Activated naive CD4-positive, alpha-beta T cell treated with Interleukin-2 at 50 U/mL for 16 hours (primary cell): ENCODE measurements around the gene VSTM2B.
A peak's percentile ranks its signal among the peaks of the same experiment; 100 is the strongest.

ENCODE experiments used
- DNase-seq: peaks from one replicate; pipeline ENCODE4 v3.0.0-alpha.2; 2020

The VSTM2B gene

DNA sequence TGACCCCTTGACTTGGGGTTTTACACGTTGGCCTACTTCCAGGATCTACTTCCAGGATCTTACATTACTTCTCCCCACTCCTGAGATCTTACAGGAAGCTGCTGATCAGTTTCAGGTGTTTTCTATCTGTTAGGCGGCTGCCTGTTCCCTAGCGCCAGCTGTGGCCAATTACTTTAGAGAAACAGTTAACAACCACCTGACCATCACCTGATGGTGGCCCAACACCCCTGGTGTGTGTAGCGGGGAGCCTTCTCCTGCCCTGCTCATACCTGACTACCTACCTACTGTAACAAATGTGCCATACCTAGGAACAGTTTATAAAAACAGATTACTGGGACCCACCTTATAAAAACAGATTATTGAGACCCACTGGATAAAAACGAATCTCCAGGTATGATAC is 77.5 kb downstream of the VSTM2B start:
- no peak for DNase-seq

DNA sequence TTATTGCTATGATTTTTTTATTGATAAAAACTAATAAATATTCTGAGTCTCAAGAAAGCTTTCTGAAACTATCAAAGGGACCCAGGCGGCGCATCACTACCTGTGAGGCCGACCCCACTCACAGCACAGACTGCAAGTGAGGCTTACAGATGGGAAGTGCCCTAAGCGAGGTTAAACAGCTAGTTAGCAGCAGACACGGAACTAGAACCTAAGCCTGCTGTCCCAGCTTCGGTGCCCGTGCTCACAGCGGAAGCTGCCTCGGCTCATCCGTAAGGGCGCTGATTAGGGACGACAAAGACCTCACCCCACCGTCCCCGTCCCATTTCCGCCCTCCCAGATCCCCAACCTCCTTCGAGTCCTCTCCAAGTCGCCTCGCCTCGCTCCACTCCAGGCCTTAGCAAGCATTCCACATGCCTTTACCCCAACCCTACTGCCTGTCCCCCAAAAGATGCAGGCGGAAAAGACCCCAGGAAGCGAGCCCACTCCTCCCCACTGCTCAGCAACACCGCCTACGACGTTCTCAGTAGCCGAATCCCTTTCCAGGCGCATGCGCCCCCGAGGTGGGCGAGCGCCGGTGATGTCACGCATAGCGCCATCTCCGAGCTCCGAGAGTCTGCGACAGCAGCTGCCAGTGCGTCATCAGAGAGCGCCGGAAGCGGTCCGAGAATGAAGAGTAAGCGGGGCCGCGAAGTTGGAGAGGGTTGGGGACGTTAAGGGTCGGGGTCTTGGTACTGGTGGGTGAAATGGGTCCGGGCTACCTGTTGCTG is 80.0 kb downstream of the VSTM2B start, which contains the start of gene POP4:
TSS of gene POP4 (plus strand) at position 631 of the 767 bp plus-strand sequence. CDS start at position 667, 36 bp downstream.
- DNase-seq = peak; percentile 98

DNA sequence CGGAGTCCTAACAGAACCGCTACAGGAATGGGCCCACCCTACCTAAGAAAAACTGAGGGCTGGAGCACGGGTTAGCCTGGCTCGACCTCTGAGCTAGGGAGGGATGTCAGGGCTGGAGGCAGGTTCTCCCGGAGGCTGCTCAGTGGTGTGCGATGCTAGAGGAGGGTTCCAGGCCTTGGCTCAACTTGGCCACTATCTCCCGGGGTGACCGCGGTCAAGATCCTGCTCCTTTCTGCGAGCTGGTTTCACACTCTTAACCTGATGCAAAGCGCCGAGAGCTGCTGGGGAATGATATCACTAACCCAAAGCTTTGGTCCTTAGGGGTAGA is 80.6 kb downstream of the VSTM2B start:
- no peak for DNase-seq

DNA sequence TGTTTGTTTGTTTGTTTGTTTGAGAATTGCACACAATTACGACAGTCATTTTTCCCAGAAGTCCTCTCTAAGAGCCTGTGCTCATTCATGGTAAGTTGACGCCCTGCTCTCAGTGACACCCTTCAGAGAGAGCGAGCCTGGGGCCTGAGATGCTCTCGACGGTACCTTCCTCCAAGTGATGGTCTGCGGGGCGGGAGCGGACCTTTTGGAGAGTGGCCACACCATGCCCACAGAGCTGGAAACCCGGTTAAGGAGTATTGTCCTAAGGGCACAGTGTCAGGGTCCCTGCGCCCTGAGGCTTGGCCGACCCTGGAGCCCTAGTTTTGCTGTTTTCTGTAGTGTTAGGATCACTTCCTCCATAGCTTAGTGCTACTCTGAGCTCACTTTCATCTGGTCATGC is 83.8 kb downstream of the VSTM2B start:
- no peak for DNase-seq

DNA sequence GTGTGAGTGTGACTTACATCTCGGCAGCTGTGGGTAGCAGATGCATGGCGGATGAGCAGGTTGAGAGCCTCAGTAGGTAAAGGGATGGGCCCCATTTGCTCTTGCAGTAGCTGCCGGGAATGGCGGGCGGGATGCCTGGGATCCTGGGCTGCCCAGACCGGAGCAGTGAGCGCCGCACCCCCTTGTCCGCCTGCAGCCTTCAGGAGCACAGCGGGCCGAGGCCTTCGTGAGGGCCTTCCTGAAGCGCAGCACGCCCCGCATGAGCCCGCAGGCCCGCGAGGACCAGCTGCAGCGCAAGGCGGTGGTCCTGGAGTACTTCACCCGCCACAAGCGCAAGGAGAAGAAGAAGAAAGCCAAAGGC is 84.4 kb downstream of the VSTM2B start:
- no peak for DNase-seq

DNA sequence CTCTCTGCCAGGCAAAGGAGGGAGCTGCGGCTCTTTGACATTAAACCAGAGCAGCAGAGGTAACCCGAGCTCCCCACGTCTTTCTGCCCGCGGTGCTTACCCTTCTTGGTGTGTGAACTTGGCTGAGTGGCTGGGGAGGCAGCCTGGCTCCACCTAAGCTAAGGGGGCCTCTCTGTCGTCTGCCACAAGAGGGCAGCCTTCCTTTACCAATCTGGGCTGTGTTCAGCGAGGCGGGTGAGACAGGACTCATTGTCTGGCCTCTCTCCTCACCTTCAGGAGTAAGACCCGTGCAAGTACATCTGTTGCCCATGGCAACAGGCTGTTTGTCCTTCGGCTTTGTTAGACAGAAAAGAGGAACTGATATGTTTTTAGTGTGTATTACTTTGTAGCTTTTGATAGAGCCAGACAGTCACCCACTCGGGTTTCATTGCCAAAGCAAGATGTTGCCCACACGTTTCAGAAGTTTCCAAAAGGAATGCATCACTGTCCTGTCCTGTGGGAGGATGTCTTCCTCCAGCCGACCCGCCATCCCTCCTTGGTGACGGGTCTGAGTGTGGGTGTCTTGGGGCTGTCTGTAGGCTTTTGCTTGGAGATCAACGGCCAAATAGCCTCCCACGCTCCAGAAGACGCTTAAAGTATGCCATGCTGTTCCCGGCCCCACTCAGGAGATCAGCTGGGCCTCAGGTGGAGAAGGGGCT is 84.9 kb downstream of the VSTM2B start:
- DNase-seq = peak; percentile 85

DNA sequence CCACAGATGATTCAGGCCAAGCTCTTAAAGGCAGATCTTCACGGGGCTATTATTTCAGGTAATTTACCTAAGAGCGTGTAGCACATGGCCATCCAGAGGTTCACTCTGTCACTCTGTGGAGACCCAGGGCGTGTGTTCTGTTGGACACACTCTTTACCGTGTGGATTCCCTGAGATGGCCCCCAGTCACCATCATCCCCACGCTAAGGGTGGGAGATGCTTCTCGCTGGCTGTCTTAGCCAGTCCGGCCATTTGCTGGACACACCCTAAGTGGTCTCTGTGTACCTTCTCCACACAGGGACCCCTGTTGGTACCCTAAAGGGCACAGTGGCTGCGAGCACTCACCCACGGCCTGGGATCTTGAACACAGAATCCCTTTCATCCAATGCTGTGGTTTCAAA is 86.3 kb downstream of the VSTM2B start:
- DNase-seq = no peak

DNA sequence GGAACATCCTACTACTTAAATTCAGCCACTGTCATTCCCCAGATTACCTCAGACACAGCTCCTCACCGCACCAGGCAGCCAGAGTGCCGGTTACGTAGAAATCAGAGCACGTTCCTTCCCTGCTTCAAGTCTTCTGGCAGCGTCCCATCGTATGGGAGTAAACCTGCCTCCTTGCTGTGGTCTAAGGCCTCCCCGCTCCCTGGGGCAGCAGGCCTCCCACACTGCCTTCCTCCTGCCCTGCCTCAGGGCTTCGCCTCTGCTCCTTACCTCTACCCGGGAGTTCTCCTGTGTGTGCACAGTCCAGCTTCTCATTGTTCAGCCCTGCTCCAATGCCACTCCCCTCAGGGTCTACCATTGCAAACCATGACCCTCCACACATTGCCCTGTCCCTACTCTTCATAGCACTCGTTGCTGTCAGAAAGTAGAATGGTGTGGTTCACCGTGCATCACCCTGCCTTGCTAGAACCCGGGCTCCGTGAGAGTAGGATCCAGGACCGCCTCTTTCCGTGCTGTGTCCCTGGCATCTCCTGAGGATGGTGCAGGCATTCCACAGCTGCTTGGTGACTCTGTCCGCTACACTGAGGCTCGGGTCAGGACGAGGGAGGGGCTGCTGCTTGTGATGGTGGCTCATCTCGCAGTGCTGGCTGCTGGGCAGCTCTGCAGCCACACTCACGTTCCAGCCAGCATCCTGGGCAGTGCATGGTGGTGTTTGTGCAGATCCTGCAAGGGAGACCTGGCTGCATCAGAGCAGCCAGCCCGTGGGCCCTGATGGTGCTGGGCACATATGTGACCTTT is 87.2 kb downstream of the VSTM2B start:
- DNase-seq = no peak

DNA sequence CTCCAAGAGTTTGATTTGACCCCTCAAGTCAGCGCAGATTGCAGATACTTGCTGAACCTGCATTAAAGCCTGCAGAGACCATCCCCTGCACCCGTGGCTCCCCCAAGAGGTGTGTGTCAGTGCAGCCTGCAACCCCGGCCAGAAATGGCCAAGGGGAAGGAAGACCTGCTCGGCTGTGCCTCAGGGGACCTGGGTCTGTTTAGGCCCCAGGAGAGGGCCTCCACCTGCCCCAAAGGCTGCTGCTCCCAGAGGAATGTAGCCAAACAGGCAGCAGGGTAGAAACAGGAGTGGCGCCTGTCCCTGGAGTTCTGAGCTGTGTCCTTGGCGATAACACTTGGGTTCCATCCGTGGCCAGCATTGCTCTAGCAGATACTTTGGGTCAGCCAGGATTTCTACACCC is 88.3 kb downstream of the VSTM2B start:
- no peak for DNase-seq
